HG03095 (cell line): ENCODE data around the gene DNM3.

Experiments
- ATAC-seq: cut with Tn5 transposase; IDR thresholded peaks from one replicate; pipeline ENCODE4 v1.9.1; 2021; ENCODE audit warnings: moderate library complexity; ENCODE audit not compliant: unreplicated experiment

The DNM3 gene

DNA sequence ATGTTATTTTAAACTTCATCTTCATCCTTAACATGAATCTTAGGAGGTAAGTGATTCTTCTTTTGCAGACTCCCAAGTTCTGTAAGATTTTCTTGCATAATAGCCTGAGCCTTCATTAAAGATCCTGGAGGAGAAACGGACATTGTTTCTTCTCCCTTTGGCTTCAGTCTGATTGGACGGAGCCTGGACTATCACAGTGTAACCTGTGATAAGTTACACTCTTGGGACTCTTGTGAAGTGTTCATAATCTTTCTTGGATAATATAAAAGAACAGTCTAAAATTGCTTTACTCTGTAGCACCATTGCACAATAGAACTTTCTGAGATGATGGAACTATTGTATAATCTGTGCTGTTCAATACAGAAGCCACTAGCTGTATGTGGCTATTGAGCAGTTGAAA lies 244.8 kb downstream of the DNM3 start:
- no peak for ATAC-seq

DNA sequence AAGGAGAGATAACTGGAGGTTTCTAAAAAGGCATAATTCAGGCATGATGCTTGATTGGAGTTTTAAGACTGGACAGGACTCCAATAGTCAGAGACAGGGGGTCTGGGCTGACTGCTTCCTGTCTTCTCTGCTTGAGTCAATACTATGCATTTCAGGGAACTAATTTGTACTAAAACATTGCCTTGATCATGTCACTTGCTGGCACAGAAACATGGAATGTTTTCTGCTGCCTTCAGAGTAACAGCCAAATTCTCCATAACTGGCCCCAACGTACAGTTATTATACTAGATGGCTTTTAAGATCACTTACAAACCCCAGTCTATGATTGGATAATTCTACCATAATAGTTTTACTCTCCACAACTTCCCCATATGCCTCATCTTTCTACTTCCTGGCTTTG lies 247.0 kb downstream of the DNM3 start:
- no peak for ATAC-seq

DNA sequence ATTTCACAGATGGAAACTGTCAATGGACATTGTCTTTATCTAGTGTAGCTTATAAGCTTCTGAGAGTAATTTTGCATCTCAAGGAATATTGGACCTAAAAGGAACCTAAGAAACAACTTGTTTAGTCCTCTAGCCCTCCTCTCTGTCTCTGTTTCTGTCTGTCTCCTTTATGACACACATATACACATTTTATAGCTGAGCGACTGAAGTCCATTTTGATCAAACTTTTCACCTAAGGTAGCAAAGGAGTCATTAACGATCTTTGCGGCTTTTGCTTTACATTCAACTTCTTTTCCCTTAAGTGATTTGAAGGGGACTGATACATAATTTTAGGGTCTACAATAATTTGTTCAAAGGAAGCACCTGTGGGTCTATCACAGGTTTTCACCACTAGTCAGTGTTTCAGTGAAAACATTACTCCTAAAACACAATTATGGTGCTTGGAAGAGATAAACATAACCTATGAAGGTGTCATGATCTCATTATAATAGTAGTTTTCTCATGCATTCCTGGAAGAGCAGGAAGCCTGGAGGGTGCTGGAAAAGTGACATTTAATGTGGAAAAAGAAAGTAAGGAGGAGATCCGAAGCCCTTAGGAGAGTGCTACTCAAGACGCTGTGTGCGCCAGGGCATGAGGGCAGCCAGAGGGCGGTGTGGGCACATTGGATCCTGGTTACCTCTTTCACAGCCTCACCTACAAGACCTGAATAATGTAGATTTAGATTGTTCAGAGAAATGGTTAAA lies 248.6 kb downstream of the DNM3 start:
- no peak for ATAC-seq

DNA sequence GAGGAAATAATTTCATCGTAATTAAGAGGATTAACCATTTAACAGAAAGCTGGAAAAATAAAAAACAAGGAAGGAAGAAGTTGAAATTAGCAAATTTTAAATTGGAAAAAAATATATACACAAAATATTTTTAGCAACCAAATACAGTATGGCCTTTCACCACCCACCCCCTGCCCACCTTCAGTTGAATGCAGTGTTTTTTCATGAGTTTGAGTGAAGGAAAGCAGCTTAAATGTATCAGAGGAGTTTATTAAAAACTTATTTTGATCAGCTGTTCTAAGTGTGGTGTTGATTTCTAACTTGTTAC lies 249.2 kb downstream of the DNM3 start:
- ATAC-seq: no peak

DNA sequence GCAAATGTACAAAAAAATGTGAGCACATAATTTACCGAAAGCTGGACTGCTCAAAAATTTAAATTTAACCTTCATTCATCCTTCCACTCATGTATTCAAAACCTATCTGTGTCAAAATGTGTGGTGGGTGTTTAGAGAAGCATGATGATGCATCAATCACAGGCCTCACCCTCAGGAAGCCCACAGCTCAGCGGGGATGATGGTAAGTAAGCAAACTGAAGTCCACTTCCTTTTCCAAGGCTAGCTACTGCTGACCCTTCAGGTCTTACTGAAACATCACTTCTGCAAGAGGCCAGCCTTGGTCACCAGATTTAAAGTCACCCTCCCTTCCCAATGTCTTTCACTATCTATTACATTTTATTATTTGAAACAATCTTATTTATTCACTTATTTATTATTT lies 254.5 kb downstream of the DNM3 start:
- no peak for ATAC-seq

DNA sequence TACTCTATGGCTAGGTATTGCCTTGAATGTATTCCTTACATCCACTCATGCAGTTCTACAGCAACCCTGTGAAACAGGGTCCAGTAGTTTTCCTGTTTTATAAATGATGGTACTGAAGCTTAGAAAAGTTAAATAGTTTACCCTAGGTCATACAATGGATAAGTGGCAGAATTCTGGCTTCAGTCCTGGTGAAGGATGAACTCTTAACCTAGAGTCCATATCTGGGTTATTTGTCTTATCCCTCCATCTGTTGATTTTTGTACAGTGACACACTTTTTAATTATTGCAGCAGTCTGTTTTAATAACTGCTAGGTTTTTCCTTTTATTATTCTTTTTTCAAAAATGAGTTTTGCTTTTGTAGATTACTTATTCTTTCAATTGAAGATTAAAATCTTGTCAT lies 263.9 kb downstream of the DNM3 start:
- ATAC-seq: no peak

DNA sequence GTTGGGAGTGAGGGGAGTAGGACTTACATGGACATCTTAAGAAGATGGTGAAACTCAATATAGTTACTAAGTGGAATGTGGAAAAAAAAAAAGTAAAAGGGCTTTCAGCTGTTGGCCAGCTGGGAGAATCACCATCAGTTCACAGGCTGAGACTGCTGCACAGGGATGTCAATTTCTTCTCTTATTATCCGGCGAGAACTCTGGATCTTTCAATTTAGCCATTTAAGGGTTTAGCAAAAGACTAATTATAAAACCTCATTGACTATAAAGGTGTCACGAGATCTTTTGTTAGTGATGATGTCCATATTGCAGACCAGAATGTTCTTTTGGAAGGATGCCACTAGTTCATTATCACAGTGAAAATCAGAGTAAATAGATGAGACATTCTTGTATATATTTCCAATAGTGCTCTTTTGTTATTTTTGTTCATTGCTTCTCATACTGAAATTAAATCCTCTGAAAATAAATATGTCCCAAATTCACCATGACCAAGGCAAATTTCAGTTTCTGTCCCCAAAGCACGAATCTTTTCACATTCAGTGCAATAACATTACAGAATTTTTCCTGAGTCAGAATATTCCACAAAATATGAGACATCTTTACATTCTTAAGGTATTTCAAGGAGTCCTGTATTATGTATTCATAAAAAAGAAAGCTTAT lies 266.1 kb downstream of the DNM3 start:
- no peak for ATAC-seq

DNA sequence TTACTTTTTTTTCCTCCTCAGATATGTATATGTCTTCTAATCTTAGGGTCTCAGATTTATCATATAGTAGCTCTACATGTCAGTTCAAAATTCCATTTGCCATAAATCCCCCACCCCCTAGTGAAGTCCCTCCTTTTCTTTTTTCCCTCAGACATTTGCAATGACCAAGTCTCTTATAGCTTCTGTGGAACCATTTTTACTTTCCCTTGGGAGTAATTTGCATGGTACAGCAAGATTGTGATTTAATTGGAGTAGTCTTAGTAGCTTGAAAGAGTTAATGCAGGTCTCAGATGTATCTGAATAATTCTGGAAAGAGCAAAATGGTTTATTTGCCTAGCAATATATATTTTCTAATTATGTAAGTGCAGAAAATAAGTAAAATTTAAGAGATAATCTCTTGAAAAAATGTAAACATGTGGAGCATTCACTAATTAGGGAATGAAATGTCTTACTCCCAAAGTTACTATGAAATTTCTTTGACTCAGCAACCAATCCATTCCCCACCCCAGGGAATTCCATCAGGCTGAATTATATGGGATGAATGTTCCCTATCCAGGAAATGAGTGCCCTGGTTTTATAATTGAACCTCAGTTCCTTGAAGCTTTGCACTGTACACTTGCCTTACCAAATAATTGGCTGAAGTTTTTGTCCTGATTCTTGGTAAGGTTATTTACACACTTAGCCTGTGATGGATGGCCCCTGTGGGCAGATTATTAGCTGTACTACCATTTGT lies 267.0 kb downstream of the DNM3 start:
- ATAC-seq: no peak

DNA sequence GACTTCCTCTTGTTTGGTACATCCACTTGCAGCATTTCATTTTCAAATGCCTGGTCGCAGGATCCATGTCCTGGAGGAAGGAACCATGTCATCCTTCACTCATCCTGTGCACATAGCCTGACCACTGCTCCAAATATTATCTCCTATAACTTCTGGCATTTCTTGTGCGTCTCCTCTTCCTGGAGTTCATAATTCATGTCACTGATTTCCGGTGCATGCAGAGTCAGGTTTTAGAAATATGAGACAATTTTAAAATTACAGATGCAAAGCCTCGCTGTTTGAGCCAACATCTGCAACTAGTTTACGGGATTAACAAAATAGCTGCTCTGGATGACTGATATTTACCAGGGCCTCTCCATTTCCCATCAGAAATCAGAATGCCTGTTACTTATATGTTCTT lies 268.1 kb downstream of the DNM3 start:
- ATAC-seq: no peak

DNA sequence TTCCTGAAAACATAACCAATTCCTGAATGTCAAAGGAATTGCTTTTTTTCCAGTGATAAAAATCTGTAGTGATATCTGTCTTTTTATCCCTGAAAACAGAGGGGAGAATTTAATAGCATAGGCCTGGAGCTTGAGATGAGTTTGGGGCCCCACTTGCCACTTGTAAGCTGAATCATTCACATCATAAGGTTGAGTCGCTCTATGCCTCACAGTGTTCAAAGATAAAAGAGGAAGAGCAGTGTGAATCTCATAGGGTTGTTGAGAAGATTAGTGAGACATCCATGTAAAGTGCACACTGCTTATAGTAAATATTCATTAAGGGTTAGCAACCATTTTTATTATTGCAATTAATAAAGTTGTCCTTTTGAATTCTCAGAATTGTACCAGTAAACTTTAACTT lies 271.3 kb downstream of the DNM3 start:
- no peak for ATAC-seq

DNA sequence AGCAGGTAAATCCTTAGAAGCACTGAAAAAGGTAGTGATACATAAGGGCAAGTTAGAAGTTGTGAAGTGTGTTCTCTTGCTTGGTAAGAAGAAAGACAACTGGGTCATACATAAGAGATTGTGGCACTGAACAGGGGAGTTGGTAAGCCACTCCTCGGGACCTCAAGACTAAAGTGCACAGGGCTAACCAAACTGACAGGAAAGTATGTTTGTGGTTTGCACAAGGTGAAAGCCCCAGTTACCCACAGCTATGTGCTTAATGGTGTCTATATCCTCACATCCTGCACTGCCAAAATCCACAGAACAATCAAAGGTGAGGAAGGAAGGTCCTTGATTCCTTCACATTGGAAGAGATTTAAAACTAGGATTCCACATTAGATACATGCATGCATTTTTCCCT lies 276.5 kb downstream of the DNM3 start:
- no peak for ATAC-seq

DNA sequence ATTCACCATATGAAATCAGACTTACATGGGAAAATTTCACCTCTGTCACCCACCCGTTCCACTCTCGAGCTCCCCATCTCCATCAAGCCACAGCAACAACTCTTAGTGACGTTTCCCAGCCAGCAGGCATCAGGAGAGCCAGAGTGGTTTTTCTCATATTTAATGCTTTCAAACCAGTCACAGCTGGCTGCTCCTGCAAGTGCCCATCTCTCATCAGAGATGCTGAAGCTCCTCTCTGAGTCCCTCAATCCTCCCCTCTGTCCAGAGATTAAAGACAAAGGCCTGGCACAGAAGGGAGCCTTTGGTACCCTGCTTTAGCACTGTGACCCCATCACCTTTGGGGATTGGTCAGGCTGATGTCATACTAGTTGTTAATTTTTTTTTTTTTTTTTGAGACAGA lies 277.3 kb downstream of the DNM3 start:
- ATAC-seq: no peak

DNA sequence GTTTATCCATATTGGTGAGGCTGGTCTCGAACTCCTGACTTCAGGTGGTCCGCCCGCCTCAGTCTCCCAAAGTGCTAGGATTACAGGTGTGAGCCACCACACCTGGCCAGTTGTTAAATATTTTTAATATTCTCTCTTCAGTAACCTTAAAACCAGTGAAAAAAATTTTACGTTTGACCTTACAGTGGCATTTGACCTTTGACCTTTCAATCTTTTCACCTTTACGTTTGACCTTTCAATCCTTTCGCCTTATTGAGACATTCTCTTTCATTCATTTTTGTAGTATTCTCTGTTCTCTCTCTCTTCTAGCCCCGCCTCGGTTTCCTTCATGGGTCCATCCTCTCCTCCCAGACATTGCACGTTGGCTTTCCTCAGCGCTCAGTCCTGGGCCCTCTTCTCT lies 277.9 kb downstream of the DNM3 start:
- ATAC-seq: no peak

DNA sequence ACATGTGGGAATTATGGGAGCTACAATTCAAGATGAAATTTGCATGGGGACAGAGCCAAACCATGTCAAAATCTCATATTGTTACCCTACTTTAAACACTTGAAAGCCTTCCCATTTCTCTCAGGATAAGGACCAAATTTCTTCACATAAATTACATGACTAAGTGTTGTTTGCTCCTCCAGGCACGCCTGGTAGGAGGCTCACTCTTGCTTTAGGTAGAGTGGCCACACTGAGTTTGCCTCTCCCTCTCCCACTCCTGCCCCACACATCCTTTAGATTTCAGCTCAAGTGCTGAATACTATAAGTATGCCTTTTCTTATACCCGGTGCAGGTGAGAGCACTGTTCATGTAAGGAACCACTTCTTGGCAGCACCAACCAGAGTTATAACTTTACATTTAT lies 279.1 kb downstream of the DNM3 start:
- no peak for ATAC-seq

DNA sequence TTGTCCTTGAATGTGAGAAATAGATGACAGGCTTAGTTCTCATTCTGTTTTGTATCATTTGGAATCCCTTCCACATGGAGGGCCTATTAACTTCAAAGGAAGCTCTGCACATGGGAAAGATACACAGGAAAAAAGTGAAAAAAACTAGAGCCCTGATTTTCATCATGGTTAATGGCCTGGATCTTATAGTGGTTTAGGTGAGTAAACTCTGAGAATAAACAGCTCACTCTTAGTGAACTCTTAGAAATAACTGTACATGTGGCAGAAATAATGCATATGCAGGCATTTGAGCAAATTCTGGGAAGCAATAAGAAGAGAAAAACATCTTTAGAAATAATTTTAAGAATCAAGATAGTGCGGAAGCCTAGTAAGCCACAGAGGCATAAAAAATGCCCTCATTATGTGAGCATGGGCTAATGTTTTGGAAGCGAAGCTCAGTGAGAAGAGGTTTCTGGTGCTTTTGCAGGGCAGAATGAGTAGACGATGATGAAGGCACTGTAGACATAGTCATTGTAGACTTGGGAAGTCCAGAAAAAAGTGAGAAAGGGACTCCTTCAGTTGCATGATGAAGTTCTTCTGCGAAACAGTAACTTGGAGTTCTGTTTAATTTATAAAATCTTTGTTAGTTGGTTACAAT lies 279.9 kb downstream of the DNM3 start:
- no peak for ATAC-seq

DNA sequence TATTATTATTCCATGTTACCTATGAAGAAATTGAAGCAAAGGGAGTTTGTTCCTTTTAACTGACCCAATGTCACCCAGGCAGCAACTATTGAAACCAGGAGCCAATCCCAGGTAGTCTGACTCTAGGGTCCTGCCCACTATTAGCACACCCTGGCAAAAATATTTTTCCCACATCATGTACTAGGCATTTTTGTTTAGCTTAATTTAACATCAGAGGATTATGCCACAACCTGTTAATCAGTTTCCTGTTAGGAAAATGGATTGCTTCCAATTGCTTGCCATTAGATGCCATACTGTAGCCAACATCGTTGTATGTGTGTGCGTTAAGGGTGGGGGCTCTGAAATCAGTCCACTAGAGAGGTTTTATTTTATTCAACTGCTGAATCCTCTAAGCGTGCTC lies 281.1 kb downstream of the DNM3 start:
- no peak for ATAC-seq

DNA sequence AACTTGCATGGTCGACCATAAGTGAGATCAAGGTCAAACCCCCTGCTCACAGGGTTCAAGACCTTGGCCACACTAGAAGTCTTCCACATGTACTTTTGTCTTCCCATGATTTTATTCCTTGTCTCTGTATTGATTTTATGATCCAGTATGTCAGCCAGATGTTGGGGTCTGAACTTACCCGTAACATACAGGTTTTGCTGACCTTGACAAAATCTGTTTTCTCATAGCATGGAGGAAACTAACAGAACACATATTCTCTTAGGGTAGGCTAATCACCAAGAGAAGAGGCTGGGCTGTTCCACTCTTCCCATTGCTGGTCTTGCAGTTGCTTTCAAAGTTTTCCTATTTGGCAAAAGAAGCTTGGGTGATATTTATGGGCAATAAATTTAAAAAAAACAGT lies 284.0 kb downstream of the DNM3 start:
- no peak for ATAC-seq

DNA sequence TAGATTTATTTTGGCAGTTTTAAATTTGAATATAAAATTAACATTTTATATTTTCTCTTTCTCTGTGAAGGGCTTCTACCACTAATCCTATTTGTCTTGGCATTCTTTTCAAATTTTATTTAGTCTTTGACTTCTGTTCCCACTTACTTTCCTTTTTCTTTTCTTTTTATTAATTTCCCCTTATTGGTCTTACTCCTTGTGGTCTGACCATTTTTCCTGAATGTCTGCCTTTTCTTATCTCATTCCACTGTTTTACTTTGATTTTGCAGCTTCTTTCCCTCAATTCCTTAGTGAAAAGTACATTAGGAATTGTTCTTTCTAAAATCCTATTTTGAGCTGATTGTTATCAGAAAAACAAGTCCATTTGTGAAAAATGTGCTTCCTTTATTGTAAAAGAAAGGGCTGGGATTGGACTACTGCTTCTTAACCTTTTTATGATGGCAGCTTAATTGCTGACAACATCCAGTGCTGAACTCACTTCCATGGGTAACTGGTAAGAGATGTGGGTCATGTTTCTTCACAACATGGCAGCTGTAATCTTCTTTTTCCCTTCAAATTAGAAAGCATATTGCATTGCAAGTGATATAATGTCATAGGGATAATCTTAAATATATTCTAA lies 284.6 kb downstream of the DNM3 start:
- no peak for ATAC-seq

DNA sequence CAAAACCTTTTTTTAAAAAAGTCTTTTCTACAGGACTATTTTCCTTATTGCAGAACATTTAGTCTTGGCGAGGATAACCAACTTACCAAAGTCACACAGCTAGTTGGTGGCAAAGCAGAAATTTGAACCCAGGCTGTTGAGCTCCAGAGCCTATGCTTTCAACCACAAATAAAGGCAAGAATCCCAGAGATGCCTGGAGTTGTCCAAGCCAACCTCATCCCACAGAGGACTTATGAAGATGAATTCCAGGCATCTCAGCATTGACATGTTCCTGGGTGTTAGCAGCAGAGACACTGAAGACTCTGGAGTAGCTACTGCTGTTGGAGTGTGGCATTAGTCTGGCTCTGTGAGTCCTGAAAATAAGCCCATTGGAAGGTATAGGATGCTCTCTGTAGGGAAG lies 291.5 kb downstream of the DNM3 start:
- ATAC-seq: no peak

DNA sequence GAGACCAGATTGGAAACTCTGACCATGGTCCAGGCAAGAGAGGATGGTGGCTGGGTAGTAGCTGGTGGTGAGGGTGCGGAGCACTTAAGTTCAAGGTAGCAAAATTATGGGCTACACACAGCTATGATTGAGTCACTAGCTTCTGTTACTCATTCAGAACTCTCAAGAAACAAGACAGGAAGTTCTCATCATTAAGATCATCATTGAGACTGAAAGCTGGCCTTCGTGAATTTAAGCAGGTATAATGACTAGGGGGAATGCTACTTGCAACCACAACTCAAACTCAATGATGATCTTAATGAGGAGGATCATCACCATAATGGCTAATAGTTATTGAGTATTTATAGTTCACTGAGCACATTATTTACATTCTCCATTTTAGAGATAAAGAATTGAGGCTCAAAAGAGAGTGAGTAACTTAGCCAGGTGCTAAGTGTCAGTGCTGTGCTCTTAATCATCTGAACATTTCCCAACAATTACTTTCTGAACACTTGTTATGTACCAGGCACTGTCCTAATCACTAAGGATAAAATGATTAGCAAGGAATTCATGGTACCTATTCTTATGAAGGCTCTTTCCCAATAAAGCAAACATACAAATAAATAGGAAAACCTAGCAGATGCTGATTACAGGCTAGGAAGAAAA lies 292.9 kb downstream of the DNM3 start:
- ATAC-seq: no peak

DNA sequence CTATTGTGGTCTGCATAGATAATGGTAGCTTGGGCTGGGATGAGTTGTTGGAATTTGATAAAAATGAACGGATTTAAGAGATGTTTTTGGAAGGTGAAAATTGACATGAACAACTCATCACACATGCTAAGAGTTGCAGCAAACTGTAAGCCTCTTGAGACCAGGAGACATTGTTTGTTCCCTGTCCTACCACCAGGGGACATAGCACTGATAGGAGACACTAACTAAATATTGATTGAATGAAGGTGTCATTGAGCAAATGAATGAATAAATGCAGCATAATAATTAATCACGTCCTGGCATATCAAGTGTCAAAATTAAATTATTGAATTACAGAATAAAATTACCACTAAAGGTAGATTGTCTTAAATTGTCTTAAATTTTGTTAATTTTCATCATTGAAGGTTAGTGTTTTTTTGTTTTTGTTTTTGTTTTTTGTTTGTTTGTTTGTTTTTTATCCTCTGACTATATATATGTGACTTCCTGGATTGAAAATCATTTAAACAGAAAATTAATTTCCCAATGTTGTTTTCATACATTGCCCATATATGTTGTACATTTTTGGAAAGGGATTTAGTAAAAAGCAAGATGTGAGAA lies 293.9 kb downstream of the DNM3 start:
- no peak for ATAC-seq
